HUES48 (cell line): ENCODE measurements around the gene USP15.

Experiments used
- H3K27ac ChIP-seq: one replicate; pipeline ENCODE4 v1.7.0; 2013; ENCODE audit warnings: low read depth, low read length, inconsistent platforms
- H3K27me3 ChIP-seq: 2 replicates; pipeline ENCODE4 v1.6.1; 2013; ENCODE audit warnings: mild to moderate bottlenecking, low read length; ENCODE audit not compliant: control insufficient read depth, insufficient read depth
- H3K36me3 ChIP-seq: 2 replicates; pipeline ENCODE4 v1.6.1; 2013; ENCODE audit warnings: low read length; ENCODE audit not compliant: control insufficient read depth, insufficient read depth
- H3K4me1 ChIP-seq: 2 replicates; pipeline ENCODE4 v1.6.1; 2013; ENCODE audit warnings: mild to moderate bottlenecking, low read length; ENCODE audit not compliant: control insufficient read depth, insufficient read depth
- H3K4me3 ChIP-seq: 2 replicates; pipeline ENCODE4 v1.5.1; 2013; ENCODE audit warnings: mild to moderate bottlenecking, low read depth, low read length
- H3K9ac ChIP-seq: 2 replicates; pipeline ENCODE4 v1.6.1; 2013; ENCODE audit warnings: mild to moderate bottlenecking, low read depth, low read length, moderate library complexity
- H3K9me3 ChIP-seq: 2 replicates; pipeline ENCODE4 v1.6.1; 2013; ENCODE audit warnings: low read length; ENCODE audit not compliant: control insufficient read depth, insufficient read depth

Gene USP15

DNA sequence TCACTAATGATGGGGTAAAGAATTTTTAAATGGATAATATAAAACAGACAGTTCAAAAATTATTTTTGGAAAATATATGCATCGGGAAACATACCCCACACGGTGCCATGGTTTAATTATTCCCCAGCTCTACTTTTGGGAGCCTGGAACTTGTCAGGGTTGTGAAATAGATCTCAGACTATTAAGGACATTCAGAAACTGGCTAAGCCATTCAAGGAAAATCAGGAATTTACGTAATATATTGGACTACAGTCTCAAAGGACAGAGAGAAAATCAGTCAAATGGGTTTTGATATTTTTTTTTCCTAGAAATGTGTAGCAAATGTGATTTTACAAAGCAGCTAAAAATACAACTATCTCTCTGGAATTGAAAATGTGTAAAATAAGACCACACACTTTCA is 148.9 kb downstream of the USP15 start:
- H3K4me1 ChIP-seq, result no peaks in the 10 kb centered on the region
- H3K9me3 ChIP-seq, result no peaks in the 10 kb centered on the region
- peaks cover 2% of the 10 kb centered on the region; the same call in 1 of the 2 replicates for H3K36me3 ChIP-seq
- no peak overlapping the region for H3K27ac ChIP-seq
- H3K9ac ChIP-seq, result no peak overlapping the region
- no peaks in the 10 kb centered on the region for H3K27me3 ChIP-seq
- no peak overlapping the region for H3K4me3 ChIP-seq

- H3K4me3 ChIP-seq, result no peak overlapping the region
- no peaks in the 10 kb centered on the region for H3K36me3 ChIP-seq
- no peaks in the 10 kb centered on the region for H3K9me3 ChIP-seq
- H3K9ac ChIP-seq, result no peak overlapping the region
- no peak overlapping the region for H3K27ac ChIP-seq
- H3K27me3 ChIP-seq, result no peaks in the 10 kb centered on the region
- no peaks in the 10 kb centered on the region for H3K4me1 ChIP-seq
These were observed 154.0 kb downstream of the USP15 start for GRCh38 chr12:62414180-62414579.

DNA sequence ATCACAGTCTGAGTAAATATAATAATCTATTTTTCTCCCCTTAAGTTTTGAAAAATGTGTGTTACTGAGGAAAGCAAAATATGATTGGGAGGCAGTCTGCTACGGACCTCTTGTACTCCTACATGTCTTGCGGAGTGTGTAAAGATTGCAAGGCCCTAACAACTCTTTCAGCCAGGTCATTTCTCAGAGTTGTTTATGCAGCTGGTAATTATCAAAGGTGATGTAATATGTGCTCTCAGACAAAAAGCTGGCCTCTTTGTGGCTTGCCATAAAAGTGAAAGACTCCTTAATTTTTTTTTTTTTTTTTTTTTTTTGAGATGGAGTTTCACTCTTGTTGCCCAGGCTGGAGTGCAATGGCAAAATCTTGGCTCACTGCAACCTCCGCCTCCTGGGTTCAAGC is 165.9 kb downstream of the USP15 start:
- 0 out of 2 replicates have a peak, but pooled peaks cover under 1% of the 10 kb centered on the region for H3K27me3 ChIP-seq
- H3K4me3 ChIP-seq, result no peak overlapping the region
- H3K9ac ChIP-seq, result no peak overlapping the region
- H3K36me3 ChIP-seq, result no peaks in the 10 kb centered on the region
- no peaks in the 10 kb centered on the region for H3K4me1 ChIP-seq
- no peak overlapping the region for H3K27ac ChIP-seq
- no peaks in the 10 kb centered on the region for H3K9me3 ChIP-seq

DNA sequence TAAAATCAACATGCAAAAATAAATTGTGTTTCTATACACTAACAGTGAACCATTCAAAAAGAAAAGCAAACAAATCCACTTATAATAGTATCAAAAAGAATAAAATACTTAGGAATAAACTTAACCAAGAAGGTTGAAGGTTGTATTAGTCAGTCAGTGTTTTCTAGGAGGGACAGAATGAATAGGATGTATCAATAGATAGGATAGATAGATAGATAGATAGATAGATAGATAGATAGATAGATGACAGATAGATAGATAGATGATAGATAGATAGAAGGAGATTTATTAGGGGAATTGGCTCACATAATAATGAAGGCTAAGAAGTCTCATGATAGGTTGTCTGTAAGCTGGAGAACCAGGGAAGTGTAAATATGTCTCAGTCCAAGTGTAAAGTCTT is 169.3 kb downstream of the USP15 start:
- H3K4me1 ChIP-seq, result no peaks in the 10 kb centered on the region
- H3K36me3 ChIP-seq, result no peaks in the 10 kb centered on the region
- no peak overlapping the region for H3K4me3 ChIP-seq
- peaks cover 33% of the 10 kb centered on the region for H3K27me3 ChIP-seq
- no peak overlapping the region for H3K27ac ChIP-seq
- H3K9ac ChIP-seq, result no peak overlapping the region
- no peaks in the 10 kb centered on the region for H3K9me3 ChIP-seq

DNA sequence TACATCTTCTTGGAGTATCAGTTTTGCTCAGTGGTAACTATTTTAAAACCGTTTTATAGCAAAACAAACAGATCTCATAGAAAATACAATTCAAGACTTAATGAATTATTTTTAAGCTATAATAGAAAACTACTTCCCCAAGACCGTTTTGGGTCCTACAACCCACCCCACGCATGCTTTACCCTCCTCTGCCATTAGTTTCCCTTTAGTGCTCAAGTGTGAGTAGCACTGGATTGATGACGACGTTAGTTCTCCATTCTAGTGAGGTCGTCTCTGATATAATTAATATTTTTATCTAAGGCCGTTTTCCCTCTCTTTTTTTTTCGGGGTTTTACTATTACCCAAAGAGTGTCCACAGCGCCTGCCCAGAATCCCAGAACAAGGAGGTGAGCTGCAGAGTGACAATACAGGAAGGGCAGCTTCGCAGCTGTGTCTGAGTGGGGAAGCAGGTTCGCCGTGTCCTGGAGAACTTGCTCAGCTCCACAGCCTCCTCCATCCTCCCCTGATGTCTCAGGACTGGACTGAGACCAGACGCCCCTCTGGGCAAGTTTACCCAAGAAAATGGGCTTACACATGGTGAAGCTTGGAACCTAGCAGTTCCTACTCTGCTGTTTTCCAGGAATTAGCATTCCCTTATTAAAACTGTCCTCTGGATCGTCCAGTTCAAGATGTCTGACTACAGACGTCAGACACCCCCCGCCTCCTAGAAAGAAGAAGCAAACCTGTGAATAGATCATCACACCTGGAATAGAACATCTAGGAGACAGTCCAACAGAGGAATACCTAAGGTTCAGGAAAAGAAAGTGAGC is 174.5 kb downstream of the USP15 start:
- Histone ChIP-seq H3K4me3 (peak overlapping the region; percentile 68), H3K36me3 (no peaks in the 10 kb centered on the region), H3K27me3 (peaks cover 61% of the 10 kb centered on the region)

GRCh38 chr12:62435303-62436163 is 175.3 kb downstream of the USP15 start:
- H3K36me3 ChIP-seq, result no peaks in the 10 kb centered on the region
- H3K27me3 ChIP-seq, result peaks cover 61% of the 10 kb centered on the region
- H3K4me3 ChIP-seq, result peak overlapping the region; percentile 68
- no peak overlapping the region for H3K9ac ChIP-seq
- H3K4me1 ChIP-seq, result peaks cover 5% of the 10 kb centered on the region; the same call in 1 of the 2 replicates
- no peak overlapping the region for H3K27ac ChIP-seq
- H3K9me3 ChIP-seq, result no peaks in the 10 kb centered on the region

More for the DNA sequence above, 174.5 kb downstream of the USP15 start:
- H3K4me1 ChIP-seq, result peaks cover 5% of the 10 kb centered on the region; the same call in 1 of the 2 replicates
- H3K9ac ChIP-seq, result no peak overlapping the region
- no peak overlapping the region for H3K27ac ChIP-seq
- H3K9me3 ChIP-seq, result no peaks in the 10 kb centered on the region

DNA sequence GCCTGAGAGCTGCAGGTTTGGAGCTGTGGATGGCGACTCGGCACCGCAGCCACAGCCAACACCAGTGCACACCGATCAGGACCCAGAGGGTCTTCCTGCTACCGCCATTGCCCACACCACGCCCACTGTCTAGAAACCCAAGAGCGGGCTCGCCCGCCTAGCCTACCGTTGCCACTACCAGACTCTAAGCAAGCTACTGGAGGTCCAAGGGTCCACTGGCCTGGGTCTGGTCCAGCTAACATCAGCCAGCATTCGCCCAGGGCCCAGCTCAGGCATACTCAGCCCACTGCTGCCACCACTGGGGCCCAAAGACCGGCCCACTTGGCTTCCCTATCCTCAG is 175.9 kb downstream of the USP15 start:
- Histone ChIP-seq H3K4me3 (peak overlapping the region; percentile 68), H3K27me3 (peaks cover 60% of the 10 kb centered on the region), H3K9ac (no peak overlapping the region)

GRCh38 chr12:62438098-62438692 is 178.0 kb downstream of the USP15 start:
- Histone ChIP-seq H3K9me3 (peaks cover 4% of the 10 kb centered on the region; the same call in 1 of the 2 replicates), H3K27me3 (peaks cover 41% of the 10 kb centered on the region), H3K4me1 (peaks cover 5% of the 10 kb centered on the region; the same call in 1 of the 2 replicates), H3K4me3 (no peak overlapping the region), H3K36me3 (no peaks in the 10 kb centered on the region), H3K27ac (no peak overlapping the region), H3K9ac (no peak overlapping the region)

More for the DNA sequence above, 175.9 kb downstream of the USP15 start:
- Histone ChIP-seq H3K4me1 (peaks cover 5% of the 10 kb centered on the region; the same call in 1 of the 2 replicates), H3K27ac (no peak overlapping the region), H3K9me3 (no peaks in the 10 kb centered on the region), H3K36me3 (no peaks in the 10 kb centered on the region)

- Histone ChIP-seq H3K9ac (no peak overlapping the region), H3K27ac (no peak overlapping the region), H3K36me3 (no peaks in the 10 kb centered on the region), H3K4me1 (no peaks in the 10 kb centered on the region), H3K27me3 (no peaks in the 10 kb centered on the region), H3K4me3 (no peak overlapping the region), H3K9me3 (no peaks in the 10 kb centered on the region)
These were observed 186.7 kb downstream of the USP15 start for GRCh38 chr12:62446754-62447452.

DNA sequence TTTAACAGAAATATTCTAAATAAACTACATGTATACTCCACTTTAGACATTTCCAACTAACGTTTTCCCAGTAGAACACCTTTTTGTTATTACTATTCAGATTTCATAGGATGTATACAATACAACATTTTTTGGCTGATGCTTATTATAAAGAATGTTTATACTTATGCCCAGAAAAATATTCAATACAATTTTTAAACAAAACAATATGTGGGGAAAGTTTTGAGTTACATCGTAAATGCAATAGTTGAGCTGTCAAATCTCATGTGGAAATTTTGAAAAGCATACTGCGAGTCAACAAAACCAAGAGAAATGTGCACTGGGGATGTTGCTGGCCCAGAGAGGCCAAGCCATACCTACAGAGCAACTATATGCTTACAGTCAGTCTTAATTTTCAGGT is 188.2 kb downstream of the USP15 start:
- Histone ChIP-seq H3K36me3 (no peaks in the 10 kb centered on the region), H3K9me3 (no peaks in the 10 kb centered on the region), H3K4me3 (no peak overlapping the region), H3K27me3 (no peaks in the 10 kb centered on the region), H3K9ac (no peak overlapping the region), H3K4me1 (no peaks in the 10 kb centered on the region), H3K27ac (no peak overlapping the region)
